CD4-positive, alpha-beta T cell treated with Interleukin-6 for 4 hours (primary cell): Measurements from ENCODE around the gene CAMTA2.
A peak's percentile ranks its signal among the peaks of the same experiment; 100 is the strongest.

Source experiments
- DNase-seq: peaks from one replicate; pipeline ENCODE4 v3.0.0-alpha.2; 2020; ENCODE audit warnings: mixed read lengths

The CAMTA2 gene

DNA sequence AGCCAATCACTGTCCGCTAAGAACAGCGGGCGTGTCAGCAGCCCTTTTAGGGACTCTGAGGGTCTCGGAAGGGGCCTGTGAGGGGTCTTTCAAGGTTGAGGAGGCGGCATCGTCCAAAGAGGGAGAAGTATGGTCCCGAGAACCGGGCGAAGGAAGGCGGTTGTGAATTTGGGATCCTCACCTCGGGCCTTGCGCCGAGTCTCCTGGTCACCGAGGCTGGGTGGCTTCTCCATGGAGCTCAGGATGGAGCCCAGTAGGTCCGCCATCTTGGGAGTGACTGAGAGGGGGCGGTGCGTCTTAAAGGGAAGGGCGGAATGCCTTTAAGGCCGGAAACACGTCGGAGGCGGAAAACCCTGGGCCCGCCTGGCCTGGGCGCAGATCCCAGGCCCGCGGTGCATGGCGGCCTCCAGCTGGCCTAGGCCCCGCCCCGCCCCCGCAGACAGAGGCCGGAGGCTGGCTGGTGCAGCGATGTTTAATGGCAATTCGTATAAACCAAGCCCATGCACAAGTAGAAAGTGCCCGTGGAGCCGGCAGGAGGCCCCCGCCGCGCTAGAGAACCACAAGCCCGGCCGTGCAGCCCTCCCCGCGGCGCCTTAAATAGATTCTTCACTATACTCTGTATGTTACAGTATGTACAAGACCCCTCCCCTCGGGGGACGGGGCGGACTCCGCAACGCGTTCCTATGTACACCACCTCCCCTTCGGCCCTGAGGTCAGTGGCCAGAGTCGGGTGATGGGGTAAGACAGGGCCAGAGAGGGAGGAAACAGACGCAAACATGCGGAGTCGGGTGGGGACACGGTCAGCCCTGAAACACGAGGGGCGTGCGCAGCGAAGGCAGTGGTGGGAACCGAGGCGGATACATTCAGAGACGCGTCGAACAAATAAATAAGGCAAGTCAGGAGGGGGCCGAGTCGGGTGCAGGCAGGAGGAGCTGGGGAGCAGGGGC is 19.7 kb downstream of the CAMTA2 start, which contains the start of gene SPAG7:
Gene SPAG7, minus strand, starts transcription at position 279 of the 947 bp plus-strand sequence. Its CDS starts 13 bp downstream, at position 266.
- DNase-seq = peak; percentile 93

- DNase-seq = peak; percentile 96
Observed at GRCh38 chr17:4966844-4967538, 20.5 kb downstream of the CAMTA2 start.

DNA sequence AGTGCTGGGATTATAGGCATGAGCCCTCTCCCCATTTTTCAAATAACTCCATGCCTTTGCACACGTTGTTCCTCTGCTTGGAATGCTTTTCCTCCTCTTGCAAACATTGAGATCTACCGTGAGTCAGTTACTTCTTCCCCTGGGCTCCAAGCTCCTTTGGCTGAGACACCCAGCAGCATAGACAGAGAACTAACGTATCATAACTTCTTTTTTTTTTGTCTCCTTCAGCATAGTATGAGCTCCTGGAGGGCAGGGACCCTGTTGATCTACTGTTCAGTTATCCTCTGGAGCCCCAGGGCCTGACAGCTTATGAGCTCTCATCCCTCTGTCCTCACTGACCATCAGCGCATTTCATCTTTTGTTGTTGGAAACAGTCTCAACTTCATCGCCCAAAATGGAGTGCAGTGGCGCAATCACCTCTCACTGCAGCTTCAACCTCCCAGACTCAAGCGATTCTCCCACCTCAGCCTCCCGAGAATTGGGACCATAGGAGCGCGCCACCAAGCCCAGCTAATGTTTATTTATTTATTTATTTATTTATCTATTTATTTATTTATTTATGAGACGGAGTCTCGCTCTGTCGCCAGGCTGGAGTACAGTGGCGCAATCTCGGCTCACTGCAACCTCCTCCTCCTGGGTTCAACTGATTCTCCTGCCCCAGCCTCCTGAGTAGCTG is 22.0 kb downstream of the CAMTA2 start:
- DNase-seq = no peak

DNA sequence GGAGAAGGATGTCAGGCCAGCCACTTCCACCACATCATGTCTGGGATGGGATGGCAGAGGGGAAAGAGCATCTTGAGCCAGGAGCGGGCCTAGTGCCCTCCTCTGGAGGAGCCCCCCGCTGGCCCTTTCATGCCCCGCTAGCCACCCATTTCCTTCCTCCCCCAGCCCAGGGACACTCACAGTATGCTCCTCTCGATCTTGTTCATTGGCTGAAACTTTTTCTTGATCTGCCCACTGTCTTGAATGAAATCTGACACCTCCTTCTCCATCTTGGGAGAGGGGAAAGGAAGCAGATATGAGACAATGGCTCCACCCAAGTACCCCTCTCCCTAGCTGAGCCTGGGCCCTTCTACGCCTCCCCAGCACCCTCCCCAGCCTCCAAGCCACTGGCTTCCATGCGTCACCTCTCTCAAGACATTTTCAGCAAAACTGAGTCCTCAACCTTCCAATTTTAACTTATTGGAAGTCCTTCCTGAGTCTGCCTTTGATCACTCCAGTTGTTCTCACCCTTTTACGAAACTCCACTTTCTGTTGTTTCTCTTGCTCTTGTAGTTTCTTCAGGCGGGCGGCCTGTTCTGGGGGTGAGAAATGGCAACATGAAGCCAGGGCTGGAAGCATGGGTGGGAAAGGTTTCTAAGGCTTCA is 27.1 kb downstream of the CAMTA2 start:
- no peak for DNase-seq

DNA sequence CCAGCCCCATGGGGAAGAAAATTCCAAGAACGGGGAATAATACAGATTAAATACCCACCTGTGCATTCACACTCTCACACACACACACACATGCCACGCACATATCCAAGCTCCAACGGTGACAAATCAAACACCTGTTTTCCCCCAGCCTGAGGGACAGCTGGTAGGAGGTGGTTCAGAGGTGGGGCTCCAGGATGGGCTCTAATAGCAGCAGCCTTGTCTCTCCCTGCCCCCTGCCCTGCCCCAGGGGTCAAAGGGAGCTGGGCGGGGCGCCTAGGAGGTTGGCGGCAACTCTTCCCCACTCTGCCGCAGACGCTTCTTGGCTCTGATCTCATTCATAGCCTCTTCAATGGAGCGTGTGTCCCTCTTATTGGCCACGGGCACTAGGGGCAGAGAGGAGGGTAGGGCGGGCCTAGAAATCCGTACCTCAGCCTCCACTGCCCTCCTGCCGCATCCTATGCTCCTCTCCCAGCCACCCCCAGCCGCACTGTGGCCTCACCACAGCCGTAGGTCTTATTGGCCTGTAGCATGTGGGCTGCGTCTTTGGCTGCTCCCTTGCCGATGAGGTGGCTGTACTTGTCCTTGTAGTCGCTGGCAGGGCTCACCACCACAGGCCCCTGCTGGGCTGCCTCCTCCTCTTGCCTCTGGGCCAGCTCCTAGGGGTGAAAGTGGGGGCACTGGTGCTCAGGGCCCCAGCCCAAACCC is 28.1 kb downstream of the CAMTA2 start:
- no peak for DNase-seq

DNA sequence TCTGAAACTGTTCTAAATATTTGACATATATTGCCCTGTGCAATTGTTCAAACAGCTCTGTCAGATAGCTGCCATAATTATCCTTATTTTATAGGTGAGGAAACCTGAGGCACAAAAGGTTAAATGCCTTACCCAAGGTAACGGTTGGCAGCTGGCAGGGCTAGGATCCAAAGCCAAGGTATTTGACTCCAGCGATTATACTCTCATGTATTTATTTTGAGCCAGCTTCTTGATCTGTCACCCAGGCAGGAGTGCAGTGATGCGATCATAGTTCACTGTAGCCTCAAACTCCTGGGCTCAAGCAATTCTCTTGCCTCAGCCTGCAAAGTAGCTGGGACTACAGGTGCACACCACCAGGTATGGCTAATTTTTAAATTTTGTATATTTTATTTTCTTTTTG is 29.4 kb downstream of the CAMTA2 start:
- DNase-seq = no peak

DNA sequence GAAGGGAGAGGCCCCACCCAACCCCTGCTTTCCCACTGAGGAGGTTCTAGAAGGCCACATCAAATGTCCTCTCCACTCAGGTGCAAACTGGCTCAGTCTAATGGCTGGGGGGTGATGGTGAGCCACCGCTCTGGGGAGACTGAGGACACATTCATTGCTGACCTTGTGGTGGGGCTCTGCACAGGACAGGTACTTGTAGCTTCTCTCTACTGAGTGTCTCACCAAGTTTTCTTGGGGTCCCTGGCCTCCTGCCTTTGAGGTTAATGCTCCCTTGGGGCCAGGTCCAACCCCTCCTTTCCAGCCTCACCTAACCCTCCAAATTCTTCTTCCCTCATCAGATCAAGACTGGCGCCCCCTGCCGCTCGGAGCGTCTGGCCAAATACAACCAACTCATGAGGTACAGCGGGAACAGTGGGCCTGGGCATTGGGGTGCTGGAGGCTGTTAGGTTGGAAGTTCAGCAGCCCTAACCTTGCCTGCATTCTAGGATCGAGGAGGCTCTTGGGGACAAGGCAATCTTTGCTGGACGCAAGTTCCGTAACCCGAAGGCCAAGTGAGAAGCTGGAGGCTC is 30.9 kb downstream of the CAMTA2 start:
- DNase-seq = peak; percentile 73

DNA sequence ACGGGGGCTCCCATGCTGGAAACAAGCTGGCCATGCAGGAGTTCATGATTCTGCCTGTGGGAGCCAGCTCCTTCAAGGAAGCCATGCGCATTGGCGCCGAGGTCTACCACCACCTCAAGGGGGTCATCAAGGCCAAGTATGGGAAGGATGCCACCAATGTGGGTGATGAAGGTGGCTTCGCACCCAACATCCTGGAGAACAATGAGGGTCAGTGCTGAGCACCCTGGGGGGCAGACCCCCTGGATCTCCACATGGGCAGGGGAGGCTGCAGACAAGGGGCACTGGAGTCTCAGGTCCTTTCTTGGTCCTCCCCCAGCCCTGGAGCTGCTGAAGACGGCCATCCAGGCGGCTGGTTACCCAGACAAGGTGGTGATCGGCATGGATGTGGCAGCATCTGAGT is 32.4 kb downstream of the CAMTA2 start:
- DNase-seq = no peak

GRCh38 chr17:4953451-4953961 is 34.0 kb downstream of the CAMTA2 start:
- no peak for DNase-seq

DNA sequence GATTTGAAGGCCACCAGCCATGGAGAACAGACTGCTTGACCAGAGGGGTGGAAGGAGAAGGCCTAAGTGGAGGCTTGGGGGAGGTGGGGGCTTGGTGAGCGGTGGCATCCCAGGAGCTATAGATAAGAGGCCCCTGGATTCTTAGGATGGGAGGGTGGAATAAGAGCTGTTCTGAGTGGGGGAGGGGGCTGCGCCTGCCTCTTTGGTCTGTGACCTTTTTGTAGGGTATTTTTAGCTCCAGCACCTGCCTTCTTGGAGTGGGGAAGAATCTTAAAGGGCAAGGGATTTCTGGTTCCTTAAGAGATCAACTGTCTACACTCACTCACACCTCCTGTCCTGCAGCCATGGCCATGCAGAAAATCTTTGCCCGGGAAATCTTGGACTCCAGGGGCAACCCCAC is 36.0 kb downstream of the CAMTA2 start:
- DNase-seq = no peak

GRCh38 chr17:4950746-4951204 is 36.7 kb downstream of the CAMTA2 start, which contains the start of gene ENO3:
Gene ENO3 (plus strand): TSS chr17:4951119. CDS start chr17:4951830, 711 bp downstream.
- no peak for DNase-seq

DNA sequence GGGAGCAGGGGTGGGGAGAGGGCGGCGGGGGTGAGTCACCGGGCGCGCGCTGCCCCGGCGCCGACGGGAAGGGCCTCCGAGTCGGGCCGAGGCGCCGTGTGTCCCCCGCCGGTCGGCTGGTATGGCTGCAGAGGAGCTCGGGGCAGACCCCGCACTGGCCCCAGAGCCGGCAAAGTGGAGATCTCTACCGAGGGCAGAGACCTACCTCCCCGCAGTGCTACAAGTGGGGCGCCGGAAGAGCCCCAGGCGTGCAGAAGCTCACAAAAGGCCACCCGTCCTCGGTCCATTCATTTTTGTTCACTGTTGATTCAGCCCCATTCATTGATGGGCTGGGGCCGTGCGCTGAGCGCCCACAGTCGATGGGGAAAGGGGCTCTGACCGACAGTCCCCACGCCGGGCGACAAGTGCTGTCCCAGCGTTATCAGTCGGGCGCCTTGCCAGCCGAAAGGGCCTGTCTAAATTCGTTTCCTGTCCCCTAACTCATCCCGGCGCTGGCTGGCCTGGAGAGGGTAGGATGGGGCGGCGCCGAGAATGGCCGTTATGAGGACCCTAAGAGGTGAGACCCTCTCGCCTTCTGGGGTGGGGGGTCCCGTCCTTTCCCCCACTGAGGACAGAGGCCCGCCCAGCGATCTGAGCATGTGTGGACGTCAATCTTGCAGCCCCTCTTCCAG is 37.3 kb downstream of the CAMTA2 start:
- peak; percentile 72 for DNase-seq

GRCh38 chr17:4949321-4950074 is 38.0 kb downstream of the CAMTA2 start:
- peak; percentile 77 for DNase-seq

DNA sequence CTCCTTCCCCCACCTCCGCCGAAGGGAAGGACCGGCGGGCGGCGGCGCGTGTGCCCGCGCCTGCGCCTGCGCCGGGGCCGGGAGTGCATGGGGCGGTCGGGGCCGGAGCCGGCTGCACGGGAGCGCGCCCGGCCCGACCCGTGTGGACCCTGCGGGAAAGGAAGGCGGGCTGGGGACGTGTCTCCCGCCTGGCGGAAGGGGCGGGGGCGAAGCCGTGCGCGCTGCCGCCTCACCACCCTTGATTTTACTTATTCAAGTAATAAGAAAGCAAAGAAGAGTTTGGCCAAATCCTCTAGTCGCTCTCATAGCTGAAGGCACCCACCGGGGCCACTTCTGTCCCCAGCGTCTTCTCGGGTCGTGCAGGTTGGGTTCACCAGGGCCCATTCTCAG is 38.5 kb downstream of the CAMTA2 start:
- peak; percentile 79 for DNase-seq

DNA sequence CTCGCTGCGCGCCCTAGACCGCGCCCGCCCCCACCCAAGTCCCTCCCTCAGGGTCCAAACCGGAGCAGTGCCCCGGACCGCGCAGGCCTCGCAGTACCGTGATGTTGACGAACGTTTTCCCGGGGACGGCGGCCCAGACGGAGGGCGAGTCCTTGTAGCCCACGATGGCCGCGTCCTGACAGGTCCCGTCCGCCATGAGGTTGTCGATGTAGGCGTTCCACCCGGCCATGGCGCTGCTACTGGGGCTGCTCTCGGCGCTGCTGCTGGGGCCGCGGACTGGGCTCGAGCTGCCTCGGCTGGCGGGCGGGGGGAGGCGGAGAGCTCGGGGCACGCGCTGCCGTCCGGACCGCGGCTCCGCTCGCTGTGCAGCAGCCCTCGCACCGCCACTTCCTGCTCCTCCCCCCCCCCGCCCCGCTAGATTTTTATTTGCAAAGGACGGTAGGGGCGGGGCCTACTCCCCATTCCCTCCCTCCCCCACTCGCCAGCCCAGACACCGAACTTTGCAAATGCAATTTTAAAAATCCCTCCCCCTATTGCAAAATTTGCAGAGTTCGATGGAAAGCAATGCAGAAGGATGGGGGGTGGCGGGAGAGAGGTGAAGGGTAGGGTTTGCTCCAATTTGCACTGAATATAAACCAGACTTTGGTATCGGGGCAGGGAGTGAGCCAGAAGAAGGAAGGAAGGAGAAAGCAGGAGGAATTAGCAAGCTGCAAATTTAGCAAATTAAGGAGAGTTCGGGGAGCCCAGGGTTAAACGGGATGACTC is 39.1 kb downstream of the CAMTA2 start, which contains the start of gene PFN1:
Gene PFN1, minus strand, starts transcription at position 365 of the 765 bp plus-strand sequence. Its CDS starts 136 bp downstream, at position 229.
- DNase-seq = peak; percentile 96

GRCh38 chr17:4947411-4948165 is 39.9 kb downstream of the CAMTA2 start:
- DNase-seq = peak; percentile 77

GRCh38 chr17:4947010-4947410 is 40.5 kb downstream of the CAMTA2 start:
- no peak for DNase-seq

DNA sequence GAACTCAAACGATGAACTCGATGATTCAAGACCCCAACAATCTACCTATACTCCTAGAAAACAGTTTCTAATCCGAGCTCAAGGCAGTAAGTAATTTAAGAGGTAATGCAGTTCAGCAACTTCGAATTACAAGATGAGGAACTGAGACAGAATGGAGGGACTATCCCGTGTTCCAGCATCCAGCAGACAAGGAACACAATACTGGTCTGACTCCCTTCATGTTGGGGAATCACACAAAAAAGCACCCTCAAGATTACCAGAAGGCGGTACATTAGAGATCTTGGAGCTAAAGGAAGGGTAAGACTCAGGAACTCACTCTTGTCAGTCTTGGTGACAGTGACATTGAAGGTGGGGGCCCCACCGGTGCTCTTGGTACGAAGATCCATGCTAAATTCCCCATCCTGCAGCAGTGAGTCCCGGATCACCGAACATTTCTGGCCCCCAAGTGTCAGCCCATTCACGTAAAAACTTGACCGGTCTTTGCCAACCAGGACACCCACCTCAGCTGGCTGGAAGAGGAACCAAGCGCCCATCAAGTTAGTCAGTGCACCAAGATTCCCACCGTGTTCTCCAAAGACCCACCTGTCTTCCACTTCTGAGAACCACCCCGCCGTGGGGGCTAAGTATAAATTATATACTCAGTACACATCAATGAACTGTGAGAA is 41.0 kb downstream of the CAMTA2 start:
- DNase-seq = no peak
